ENCODE measurements around the gene PPM1L.

Gene PPM1L

GRCh38 chr3:160801386-160802118, 45.5 kb downstream of the PPM1L start:
- H3K27ac ChIP-seq (ENCODE audit: low read length): no peak overlapping the region
- no peaks in the 10 kb centered on the region for H3K36me3 ChIP-seq (ENCODE audit: insufficient read depth, low read length)
- DNase-seq: no peak
- H3K4me2 ChIP-seq (ENCODE audit: insufficient read depth, low read length): no peak overlapping the region
- no peaks in the 10 kb centered on the region for H3K4me1 ChIP-seq (ENCODE audit: insufficient read depth, low read length)
- no peaks in the 10 kb centered on the region for H3K79me2 ChIP-seq (ENCODE audit: insufficient read depth, low read length)
- H3K9ac ChIP-seq (ENCODE audit: low read depth, low read length): no peak overlapping the region
- H3K9me3 ChIP-seq (ENCODE audit: insufficient read depth, low read length, severe bottlenecking): no peaks in the 10 kb centered on the region
- no peaks in the 10 kb centered on the region for H3K27me3 ChIP-seq (ENCODE audit: insufficient read depth, low read length, poor library complexity)
- H3K4me3 ChIP-seq (ENCODE audit: low read depth in 1 of 2, low read length in 2 of 2): no peak overlapping the region
- H2AFZ ChIP-seq (ENCODE audit: low read depth, low read length): no peak overlapping the region
- TF ChIP-seq CTCF (IDR thresholded peaks at IDR 0.05; ENCODE audit: borderline replicate concordance, extremely low read depth, low read length, poor library complexity, severe bottlenecking): no peak
- no peak for TF ChIP-seq EZH2 (IDR thresholded peaks at IDR 0.05; ENCODE audit: borderline replicate concordance, low read depth, low read length, severe bottlenecking)
- ATAC-seq (ENCODE audit: insufficient read depth, low read depth): no peak
- H4K20me1 ChIP-seq (ENCODE audit: insufficient read depth, low read length): peaks cover 10% of the 10 kb centered on the region

- H3K36me3 ChIP-seq (ENCODE audit: insufficient read depth, low read length): no peaks in the 10 kb centered on the region
- no peaks in the 10 kb centered on the region for H3K9me3 ChIP-seq (ENCODE audit: insufficient read depth, low read length, severe bottlenecking)
- TF ChIP-seq EZH2 (IDR thresholded peaks at IDR 0.05; ENCODE audit: borderline replicate concordance, low read depth, low read length, severe bottlenecking): no peak
- no peak for TF ChIP-seq CTCF (IDR thresholded peaks at IDR 0.05; ENCODE audit: borderline replicate concordance, extremely low read depth, low read length, poor library complexity, severe bottlenecking)
- no peaks in the 10 kb centered on the region for H3K4me1 ChIP-seq (ENCODE audit: insufficient read depth, low read length)
- H4K20me1 ChIP-seq (ENCODE audit: insufficient read depth, low read length): peaks cover 19% of the 10 kb centered on the region
- H3K79me2 ChIP-seq (ENCODE audit: insufficient read depth, low read length): no peaks in the 10 kb centered on the region
- no peak overlapping the region for H2AFZ ChIP-seq (ENCODE audit: low read depth, low read length)
- DNase-seq (no peak), ATAC-seq (ENCODE audit: insufficient read depth, low read depth) (peak; percentile 50; the same call in 1 of the 3 replicates)
- no peak overlapping the region for H3K4me3 ChIP-seq (ENCODE audit: low read depth in 1 of 2, low read length in 2 of 2)
- no peak overlapping the region for H3K4me2 ChIP-seq (ENCODE audit: insufficient read depth, low read length)
- H3K27me3 ChIP-seq (ENCODE audit: insufficient read depth, low read length, poor library complexity): no peaks in the 10 kb centered on the region
- no peak overlapping the region for H3K9ac ChIP-seq (ENCODE audit: low read depth, low read length)
- no peak overlapping the region for H3K27ac ChIP-seq (ENCODE audit: low read length)
Observed at GRCh38 chr3:160804762-160805161, 48.7 kb downstream of the PPM1L start.

- Histone ChIP-seq H3K4me1 (ENCODE audit: insufficient read depth, low read length) (no peaks in the 10 kb centered on the region), H3K9ac (ENCODE audit: low read depth, low read length) (no peak overlapping the region), H3K4me2 (ENCODE audit: insufficient read depth, low read length) (no peak overlapping the region), H4K20me1 (ENCODE audit: insufficient read depth, low read length) (peaks cover 23% of the 10 kb centered on the region), H3K4me3 (ENCODE audit: low read depth in 1 of 2, low read length in 2 of 2) (no peak overlapping the region), H3K27ac (ENCODE audit: low read length) (no peak overlapping the region), H3K36me3 (ENCODE audit: insufficient read depth, low read length) (no peaks in the 10 kb centered on the region), H2AFZ (ENCODE audit: low read depth, low read length) (no peak overlapping the region), H3K79me2 (ENCODE audit: insufficient read depth, low read length) (no peaks in the 10 kb centered on the region), H3K9me3 (ENCODE audit: insufficient read depth, low read length, severe bottlenecking) (no peaks in the 10 kb centered on the region), H3K27me3 (ENCODE audit: insufficient read depth, low read length, poor library complexity) (no peaks in the 10 kb centered on the region)
- DNase-seq (no peak), ATAC-seq (ENCODE audit: insufficient read depth, low read depth) (0 out of 3 replicates have a peak, but pooled peaks have one; percentile 13)
- no peak for TF ChIP-seq EZH2 (IDR thresholded peaks at IDR 0.05; ENCODE audit: borderline replicate concordance, low read depth, low read length, severe bottlenecking)
- no peak for TF ChIP-seq CTCF (IDR thresholded peaks at IDR 0.05; ENCODE audit: borderline replicate concordance, extremely low read depth, low read length, poor library complexity, severe bottlenecking)
Observed at GRCh38 chr3:160806094-160806493, 50.1 kb downstream of the PPM1L start.
